AML-193 (cell line): ENCODE results near the gene NPBWR2.
"Not testable (repeated sequence)": the region's sequence is repeated elsewhere in the genome, so short reads cannot be mapped to it uniquely, and the experiment has no call there.

Source experiments
- DNase-seq, 2 experiments: peaks; one replicate each; lab custom pipeline; 2025; lab: John Stamatoyannopoulos, UW

The NPBWR2 gene

DNA sequence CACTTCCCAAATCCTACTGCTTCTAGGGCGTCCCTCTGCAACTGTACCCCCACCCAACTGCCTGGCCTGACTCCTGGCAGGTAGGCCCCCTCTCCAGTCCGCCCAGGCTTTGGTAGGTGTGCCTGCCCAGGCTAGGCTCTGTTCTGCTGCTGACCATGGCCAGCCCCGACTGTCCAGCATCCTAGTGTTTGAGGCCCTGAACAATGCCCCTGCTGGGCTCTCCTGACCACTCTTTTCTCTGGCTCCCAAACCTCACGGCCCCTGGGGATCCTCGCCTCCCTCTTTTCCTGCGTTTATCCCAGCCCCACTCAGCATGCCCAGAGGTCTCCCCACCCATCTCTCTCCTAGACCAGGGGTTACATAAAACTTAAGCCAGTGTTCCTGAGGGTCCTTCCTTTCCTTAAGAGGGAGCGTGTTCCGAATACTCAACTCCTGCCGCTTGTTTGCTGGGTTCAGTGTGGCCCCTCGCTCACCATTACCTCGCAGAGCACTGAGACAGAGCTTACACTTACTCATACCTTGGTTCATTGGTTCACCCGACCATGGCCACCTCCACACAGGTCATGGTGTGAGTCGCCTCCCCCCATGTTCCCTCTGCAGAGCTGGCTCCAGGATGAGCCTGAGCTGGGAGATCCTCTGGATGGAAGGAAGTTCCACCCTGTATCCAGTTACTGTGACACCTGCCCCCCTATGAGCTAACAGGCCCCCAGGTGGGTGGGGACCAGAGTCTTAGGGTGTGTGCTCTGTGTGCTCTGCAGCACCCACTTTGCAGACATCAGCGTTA, 35.8 kb upstream of the NPBWR2 start:
- DNase-seq = no peak

- no peak for DNase-seq
Observed at GRCh38 chr20:64142590-64142989, 35.2 kb upstream of the NPBWR2 start.

DNA sequence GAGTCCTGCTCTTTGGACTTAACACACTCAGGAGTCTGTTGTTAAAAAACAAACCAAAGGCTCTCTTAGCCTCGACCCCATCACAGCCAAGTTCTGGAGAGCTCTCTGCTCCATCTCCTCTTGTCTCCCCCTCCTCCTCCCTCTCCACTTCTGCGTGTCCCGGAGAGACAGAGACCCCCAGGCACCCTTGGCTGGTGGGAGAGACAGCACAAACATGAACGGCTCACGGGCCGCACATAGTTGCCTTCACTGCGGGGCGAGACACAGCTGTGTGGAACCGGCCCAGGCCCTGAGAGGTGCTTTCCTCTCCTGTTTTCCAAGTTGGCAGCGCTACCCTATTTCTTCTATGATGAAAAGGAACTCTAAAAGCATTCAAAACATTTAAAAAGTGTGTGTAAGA, 33.6 kb upstream of the NPBWR2 start:
- DNase-seq = no peak

GRCh38 chr20:64140061-64140931, 32.9 kb upstream of the NPBWR2 start:
- DNase-seq = no peak

DNA sequence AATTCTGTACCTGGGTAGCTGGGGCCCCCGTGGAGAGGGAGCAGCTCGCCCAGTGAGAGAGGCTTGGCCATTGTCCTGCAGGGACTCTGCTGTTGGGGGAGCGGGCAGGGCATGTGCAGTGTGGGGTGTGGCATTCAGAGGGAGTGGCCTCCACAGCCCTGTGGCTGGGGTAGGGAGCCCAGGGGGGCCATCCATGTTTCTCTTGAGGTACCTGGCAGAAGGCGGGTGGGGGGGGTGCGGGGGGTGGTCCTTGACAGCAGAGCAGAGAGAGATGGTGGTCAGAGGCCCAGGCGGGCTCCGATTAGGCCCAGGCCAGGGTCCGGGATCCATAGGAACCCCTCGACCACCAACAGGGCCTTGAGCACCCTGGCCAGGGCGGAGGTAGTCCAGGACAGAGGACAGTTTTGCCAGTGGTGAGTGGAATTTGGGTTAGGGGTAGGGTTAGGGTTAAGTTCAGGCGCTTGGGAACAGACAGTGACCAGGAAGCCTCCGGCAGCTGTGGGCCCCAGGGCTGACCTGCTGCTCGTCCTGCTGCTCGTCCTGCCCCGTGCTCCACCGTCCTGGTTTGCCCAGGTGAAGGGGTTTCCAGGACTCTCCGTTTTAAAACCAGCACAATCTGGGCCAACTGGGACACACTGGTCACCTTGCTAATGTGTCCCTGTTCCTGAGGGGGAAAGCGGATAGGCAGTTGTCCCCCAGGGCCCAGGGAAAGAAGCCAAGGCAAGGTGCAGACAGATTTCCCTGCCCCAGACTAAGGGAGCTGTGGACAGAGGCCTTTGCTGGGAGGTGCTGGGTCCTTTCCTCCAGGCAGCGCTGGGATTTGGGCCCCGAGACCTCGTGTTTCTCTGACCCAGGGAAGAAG, 32.1 kb upstream of the NPBWR2 start:
- DNase-seq = no peak

DNA sequence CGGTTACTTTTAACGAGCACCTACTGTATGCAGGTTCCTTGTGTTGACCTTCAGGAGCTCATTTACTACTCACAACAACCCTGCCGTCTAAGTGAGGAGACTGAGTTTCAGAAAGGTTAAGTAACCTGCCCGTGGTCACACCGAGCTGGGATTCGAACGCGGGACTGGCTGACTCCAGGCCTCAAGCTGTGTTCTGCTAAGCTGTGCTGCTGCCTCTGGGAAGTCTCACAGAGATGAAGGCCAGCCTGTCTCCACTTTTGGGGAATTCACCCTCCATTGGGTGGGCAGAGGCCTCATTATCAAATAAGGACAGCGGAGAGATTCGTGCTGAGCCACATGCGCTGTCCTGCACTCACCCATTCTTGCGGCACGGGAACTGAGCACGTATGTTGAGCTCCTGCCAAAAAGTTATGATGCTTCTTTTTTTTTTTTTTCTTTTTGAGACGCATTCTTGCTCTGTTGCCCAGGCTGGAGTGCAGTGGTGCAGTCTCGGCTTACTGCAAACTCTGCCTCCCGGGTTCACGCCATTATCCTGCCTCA, 31.0 kb upstream of the NPBWR2 start:
- DNase-seq = no peak

DNA sequence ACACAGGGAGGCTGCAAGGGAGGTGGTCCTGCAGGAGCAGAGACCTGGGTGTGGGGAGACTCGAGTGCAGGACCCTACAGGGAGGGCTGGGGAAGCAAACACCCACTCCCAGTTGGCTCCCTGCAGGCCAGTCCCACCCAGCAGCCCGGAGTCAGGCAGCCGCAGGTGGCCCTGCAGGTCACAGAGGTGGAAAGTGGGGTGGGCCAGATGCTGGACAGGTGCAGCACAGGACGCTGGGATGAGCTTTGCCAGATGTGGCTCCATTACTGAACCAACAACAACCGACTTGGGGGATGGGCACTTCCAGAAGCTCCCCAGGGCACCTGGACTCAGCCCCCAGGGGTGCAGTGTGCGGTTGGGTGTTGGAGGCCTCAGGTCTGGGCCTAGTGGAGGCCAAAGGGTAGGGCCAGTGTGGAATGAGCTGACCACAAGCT, 30.2 kb upstream of the NPBWR2 start:
- no peak for DNase-seq

- DNase-seq = no peak
Observed at GRCh38 chr20:64136004-64136710, 28.8 kb upstream of the NPBWR2 start.

DNA sequence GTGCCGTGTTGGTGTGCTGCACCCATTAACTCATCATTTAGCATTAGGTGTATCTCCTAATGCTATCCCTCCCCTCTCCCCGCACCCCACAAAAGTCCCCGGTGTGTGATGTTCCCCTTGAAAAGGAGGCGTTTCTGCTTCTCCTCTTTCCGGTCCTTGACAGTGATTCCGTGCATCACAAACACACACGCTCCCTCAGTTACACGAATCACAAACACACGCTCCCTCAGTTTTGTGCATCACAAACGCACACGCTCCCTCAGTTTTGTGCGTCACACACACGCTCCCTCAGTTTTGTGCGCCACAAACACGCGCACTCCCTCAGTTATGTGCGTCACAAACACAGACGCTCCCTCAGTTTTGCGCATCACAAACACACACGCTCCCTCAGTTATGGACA, 27.4 kb upstream of the NPBWR2 start:
- DNase-seq = not testable (repeated sequence)

- DNase-seq = no peak
Observed at GRCh38 chr20:64133951-64134407, 26.6 kb upstream of the NPBWR2 start.

- peak; percentile 5 to 14 for DNase-seq
Observed at GRCh38 chr20:64131406-64131805, 24.0 kb upstream of the NPBWR2 start.

DNA sequence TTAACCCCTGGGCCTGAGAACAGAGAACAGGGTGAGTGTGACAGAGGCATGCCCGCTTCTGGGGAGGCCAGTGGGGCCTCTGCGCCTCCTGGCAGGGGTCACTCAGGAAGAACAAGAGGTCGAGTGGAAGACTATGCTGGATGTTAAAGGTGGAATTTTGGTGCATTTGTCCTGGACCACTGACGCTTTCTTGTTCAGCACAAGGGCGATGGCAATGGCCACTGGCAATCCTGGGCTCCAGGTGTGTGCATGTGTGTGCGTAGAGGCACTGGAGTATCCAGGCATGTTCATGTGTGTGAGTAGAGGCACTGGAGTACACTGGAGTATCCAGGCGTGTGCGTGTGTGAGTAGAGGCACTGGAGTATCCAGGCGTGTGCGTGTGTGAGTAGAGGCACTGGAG, 23.5 kb upstream of the NPBWR2 start:
- no peak for DNase-seq

DNA sequence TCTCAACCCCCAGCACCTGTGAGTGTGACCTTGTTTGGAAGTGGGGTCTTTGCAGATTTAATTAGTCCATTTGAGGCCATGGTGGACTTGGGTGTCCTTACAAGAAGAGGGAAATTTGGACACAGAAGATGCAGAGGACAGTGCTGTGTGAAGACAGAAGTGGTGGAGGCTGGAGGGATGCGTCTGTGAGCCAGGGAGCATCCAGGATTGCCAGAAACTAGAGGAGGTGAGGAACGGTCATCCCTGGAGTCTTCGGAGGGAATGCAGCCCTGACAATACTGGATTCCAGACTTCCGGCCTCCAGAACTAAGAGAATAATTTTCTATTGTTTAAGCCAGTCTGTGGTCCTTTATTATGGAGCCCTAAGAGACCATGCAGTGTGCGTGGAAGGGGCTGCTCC, 22.9 kb upstream of the NPBWR2 start:
- no peak for DNase-seq

DNA sequence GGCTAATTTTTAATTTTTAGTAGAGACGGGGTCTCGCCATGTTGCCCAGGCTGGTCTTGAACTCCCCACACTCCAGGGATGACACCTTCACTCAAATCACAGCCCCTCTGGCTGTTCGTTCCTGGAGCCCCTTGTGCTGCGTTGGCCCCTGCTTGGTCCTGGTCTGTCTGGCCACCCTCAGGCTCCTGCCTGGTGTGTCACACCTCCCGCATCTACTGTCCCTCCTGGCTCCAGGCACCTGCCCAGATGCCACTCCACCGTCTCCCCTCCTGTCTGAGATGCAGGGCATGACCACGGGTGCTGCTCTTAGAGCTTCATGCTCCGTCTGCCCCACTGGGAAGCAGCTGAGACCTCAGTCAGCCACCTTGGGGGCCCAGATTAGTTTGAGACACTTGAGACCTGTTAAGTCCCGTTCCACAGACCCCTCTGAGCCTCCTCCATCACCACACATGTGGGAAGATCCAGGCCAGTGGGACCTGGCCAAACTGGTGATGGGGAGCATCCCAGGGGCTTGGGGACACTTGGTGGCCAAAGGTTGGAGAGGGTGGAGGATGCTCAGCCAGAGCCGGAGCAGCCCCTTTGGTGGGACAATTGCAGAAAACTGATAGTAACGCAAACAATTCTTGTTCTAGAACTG, 21.9 kb upstream of the NPBWR2 start:
- DNase-seq = no peak

DNA sequence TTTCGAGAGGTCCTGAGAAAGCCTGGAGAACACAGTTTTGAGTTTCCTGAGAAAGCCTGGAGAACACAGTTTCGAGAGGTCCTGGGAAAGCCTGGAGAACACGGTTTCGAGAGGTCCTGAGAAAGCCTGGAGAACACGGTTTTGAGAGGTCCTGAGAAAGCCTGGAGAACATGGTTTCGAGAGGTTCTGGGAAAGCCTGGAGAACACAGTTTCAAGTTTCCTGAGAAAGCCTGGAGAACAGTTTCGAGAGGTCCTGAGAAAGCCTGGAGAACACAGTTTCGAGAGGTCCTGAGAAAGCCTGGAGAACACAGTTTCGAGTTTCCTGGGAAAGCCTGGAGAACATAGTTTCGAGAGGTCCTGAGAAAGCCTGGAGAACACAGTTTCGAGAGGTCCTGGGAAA, 16.2 kb upstream of the NPBWR2 start:
- DNase-seq = not testable (repeated sequence)

- DNase-seq = not testable (repeated sequence)
Observed at GRCh38 chr20:64122927-64123326, 15.6 kb upstream of the NPBWR2 start.

DNA sequence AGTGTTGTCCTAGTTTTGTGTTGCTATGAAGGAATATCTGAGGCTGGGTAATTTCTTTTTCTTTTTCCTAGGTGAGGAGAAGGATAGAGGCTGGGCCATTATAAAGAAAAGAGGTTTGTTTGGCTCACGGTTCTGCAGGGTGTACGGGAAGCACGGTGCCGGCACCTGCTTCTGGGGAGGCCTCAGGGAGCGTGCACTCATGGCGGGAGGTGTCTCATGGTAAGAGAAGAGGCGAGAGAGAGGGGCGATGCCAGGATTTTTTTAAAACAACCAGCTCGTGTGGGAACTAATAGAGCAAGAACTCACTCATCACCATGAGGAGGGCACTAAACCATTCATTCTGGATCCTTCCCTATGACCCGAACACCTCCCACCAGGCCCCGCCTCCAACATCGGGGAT, 14.2 kb upstream of the NPBWR2 start:
- DNase-seq = no peak

GRCh38 chr20:64119681-64120341, 12.4 kb upstream of the NPBWR2 start:
- no peak for DNase-seq

GRCh38 chr20:64119301-64119680, 11.9 kb upstream of the NPBWR2 start:
- DNase-seq = no peak

GRCh38 chr20:64117432-64117777, 10.0 kb upstream of the NPBWR2 start:
- DNase-seq = not testable (repeated sequence)
